HG02973 (cell line): ENCODE results near the gene ANO4.
"Not testable (repeated sequence)": the region's sequence is repeated elsewhere in the genome, so short reads cannot be mapped to it uniquely, and the experiment has no call there.

ENCODE experiments used
- ATAC-seq: cut with Tn5 transposase; IDR thresholded peaks from one replicate; pipeline ENCODE4 v1.9.1; 2021; ENCODE audit warnings: moderate library complexity; ENCODE audit not compliant: unreplicated experiment

Gene ANO4

DNA sequence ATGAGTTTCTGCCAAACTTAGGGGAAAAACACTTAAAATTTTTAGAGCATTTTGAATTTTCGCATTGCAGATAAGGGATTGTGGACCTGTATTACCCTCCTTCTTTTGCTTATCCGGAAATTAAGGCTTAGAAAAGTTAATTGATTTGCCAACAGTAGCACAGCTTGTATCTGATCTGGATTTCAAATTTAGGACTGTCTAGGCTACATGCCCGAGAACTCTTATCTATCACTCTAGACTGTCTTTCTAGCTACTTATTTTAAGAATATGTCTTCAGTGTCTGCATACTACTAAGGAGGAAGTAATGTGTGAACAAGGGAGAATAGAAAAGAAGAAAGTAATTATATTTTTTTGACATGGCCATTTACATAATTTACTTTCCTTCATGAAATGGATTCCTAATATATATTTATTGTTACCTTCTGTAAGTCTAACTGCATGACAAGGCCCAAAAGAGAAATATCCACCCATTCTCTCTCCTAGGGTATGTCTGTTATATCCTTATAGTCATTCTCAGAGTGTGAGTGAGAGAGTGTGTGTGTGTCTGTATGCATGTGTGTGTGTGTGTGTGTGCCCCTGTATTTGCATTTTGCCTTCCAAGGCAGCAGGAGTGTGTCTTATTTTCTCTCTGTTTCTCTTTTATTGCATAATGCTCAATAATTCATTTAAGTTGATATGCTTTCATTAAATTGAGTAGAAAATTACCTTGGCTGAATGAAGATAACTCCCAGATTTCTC is 283.4 kb downstream of the ANO4 start:
- no peak for ATAC-seq

DNA sequence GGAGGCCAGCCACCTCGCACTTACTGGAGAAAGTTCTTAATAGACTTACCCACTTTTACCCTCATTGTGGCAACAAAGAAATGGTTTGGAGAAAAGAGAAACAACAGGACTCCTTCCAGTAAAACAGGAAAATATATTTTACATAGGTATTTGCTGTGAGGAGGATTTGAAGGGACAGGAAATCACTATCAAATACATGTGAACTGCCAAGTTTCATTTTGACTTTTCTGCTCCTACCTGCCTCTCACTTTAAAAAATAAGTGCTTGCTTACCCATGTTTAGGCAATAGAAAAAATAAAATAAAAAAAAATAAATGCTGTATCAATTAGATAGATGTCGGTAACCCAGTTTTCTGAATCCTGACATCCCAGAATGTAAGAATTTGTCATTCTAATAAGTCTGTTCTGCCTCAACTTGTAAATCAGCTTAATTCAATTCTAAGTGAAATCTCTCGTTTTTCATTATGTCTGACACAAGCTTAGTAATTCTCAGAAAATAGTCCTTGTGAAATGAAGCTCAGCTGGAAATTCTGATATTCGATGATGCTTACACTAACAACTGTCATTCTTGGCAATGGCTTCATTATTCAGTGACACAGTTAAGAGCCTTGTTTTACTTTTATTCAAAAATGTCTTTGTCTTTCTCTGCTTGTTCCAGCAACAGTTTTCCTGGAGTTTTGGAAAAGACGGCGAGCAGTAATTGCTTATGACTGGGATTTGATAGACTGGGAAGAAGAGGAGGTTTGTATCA is 284.1 kb downstream of the ANO4 start:
- ATAC-seq, result no peak

DNA sequence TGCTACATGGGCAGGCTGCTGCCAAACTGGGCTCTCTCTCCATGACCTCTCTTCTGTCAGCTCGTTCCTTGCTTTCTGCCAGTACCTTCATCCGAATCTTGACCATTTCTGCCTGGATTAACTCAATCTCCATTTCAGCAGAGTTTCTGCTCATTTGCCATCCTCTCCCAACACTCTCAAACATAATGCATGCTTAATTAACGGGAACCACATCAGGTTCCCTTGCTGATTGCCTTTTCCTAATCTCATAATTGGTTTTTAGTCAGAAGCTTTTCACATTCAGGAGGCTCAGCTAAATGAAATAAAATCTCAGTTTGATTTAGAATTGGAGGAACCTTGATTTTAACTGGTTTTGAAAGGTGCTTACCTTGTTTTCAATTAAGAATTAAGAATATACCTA is 288.1 kb downstream of the ANO4 start:
- no peak for ATAC-seq

DNA sequence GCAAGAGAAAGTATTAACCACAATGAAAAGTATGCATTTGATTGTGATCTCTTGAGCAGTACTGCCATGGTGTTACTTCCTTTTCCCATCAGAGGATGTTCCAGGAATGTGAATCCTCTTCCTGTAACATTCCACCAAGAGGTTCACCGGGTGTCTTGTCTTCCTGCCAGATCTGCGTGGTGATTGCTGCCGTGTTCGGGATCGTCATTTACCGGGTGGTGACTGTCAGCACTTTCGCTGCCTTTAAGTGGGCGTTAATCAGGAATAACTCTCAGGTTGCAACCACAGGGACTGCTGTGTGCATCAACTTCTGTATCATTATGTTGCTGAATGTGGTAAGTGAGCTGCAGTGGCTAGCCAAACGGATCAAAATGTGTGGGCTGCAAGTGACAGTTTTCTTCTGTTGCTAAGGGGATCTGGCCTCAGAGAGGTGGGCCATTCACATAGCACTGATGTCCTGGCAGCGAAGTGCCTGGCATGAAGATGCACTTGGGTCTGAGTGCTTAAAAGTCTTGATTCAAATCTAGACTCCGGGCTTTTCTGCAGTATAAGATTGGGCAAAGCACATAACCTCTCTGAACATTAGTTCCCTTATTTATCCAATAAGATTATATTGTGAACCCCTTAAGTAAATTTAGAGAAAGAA is 292.0 kb downstream of the ANO4 start:
- no peak for ATAC-seq

DNA sequence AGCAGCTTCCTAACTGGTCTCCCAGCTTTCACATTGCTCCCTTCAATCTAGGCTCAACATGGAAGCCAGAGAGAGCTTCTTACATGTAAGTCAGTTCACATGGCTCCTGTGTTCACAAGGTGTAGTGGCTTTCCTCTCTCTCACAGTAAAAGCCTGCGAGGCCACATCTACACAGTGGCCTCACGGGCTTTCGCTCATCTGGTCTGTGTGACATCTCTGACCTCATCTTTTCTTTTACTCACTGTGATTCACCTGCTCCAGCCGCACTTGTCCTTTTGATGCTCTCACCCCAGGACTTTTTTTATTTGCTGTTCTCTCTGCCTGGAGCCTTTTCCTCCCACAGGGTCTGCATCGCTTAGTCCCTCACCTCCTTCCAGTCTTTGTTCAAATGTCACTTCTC is 293.3 kb downstream of the ANO4 start:
- ATAC-seq, result no peak

DNA sequence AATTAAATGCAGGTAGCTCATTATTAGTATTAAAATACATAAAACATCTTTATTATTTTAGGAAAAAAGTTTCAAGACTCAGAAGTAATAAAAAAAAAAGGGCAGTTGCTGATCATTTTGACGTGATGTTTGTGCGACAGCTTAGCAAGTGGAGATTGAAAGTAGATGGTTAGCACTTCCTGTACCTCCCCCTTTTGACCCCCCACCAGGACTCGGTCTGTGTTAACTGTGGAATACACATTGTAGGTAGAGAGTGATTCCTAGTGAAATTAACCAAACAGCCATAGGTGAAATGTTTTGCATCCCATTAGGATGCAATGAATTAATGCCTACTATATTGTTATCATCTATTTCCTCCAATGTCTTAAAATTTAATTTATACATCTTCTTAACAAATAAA is 294.7 kb downstream of the ANO4 start:
- ATAC-seq, result no peak

DNA sequence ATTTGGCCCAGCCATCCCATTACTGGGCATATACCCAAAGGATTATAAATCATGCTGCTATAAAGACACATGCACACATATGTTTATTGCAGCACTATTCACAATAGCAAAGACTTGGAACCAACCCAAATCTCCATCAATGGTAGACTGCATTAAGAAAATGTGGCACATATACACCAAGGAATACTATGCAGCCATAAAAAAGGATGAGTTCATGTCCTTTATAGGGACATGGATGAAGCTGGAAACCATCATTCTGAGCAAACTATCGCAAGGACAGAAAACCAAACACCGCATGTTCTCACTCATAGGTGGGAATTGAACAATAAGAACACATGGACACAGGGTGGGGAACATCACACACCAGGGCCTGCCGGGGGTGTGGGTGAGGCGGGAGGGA is 295.6 kb downstream of the ANO4 start:
- not testable (repeated sequence) for ATAC-seq

DNA sequence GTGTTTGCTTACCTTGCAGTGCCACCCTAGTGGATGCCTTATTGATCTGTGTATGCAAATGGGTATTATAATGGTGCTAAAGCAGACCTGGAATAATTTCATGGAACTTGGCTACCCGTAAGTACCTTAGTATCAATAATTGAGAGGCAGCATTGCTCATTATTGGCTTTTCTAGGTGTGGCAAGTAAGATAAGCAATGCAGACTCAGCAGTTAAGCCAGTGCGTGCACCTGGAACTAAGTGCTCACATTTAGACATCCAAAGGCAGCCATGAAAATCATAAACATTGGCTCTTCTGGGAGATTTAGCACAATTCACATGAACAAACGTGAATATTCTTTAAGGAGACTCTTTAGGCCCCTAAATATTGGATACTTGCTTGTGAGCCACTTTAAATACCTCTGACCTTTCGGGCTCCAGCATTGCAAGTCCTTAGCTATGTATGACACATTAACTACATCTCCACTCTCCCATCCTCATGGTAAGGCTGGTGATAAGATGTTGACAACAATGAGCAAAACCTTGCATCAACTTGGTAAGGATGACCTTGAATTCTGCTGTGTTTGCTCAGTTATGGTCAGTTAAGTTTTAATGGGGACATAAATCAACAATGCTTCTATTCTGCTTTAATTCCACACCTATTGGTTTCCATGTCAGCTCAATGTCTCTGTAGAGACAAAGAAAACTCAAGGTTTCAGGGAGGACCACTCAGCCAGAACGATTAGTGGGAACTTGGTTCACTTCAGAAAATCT is 303.4 kb downstream of the ANO4 start:
- ATAC-seq, result no peak

DNA sequence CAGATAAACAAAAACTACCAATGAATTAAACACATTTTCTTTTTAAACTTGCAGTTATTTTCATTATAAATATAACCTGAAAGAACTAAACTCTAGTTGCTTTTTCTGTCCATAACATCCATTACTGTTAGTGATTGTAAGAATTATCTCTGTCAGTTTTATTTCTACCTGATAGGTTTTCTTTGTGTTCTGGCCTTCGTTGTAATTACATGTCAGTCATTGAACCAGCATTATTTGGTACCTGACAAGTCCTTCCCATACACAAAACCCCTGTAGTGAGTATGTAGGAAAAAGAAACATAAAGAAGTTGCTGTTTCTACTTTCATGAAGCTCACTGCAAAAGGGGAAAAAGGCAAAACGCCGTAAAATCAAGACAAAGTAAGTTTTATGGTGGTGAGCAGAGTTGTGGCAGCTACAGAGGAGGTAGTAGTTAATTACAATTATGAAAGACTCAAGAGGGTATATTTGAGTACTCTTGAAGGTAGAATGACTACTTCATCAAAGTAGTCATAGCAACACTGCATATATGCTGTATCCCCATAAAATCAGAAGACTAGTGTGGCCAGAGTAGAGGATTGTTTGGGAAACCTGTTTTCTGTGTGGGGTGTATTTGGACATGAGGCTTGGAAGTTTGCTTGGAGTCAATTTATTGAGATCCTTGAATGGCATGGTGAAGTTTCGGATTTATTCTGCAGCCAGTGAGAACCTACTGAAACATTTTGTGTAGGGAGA is 312.6 kb downstream of the ANO4 start:
- no peak for ATAC-seq

DNA sequence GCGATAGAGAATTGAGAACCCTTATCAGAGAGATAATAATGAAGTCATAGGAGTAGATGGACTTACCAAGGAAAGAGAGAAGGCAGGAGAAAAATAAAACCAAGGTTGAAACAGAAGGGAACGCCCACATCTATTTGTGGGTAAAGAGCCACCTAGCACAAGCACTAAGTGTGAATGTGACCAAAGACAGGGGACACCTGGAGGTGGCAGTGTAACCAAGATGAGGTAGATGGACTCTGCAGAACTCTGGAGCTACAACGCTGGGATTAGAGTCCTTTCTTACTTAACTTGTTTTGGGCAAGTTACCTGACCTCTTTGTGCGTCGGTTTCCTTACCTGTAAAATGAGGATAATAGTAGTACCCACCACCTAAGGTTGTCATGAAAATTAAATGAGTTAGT is 313.6 kb downstream of the ANO4 start:
- ATAC-seq, result no peak

DNA sequence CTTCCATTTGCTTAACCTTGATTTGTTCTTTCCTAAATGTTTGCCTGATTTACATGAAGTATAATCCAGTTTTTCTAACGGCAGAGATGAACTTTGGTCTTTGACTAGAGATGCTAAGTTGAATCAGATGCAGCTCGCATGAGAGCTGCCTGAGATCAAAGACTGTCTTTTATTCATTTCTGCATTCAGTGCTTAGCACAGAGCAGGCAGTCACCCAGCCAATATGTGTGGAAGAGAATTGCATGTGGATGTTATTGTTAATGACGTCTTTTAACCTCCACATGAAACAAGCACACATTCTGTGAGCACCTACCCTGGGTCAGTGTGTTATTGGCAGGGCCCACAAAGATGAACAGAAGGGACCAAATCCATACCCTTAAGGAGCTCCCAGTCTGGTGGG is 316.3 kb downstream of the ANO4 start:
- no peak for ATAC-seq

DNA sequence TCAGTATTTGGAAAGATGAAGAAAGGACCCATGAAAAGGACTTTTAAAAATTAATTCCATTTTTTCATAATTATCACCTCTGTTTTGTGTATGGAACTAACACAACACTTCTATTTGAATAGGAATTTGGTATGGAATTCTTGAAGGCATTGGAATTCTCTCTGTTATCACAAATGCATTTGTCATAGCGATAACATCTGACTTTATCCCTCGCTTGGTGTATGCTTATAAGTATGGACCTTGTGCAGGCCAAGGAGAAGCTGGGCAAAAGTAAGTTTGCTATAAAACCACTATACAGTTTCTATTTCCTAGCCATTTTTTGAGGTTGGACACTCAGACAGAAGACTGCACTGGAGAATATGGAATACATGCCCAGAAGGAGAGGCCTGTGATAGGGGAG is 316.9 kb downstream of the ANO4 start:
- no peak for ATAC-seq

DNA sequence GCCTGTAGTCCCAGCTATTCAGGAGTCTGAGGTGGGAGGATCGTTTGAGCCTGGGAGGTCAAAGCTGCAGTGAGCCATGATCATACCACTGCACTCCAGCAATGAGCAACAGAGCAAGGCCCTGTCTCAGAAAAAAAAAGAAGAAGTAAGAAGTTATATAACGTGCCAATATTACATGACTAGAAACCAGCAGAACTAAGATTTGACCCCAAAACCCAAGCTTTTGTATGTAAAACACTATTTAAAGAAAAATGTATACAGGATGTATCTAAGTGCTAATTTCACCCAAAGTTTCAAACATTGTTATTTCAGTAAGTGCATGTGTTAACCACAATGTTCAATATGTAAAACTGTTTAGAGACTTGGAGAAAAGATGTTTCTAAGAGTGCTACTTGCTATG is 320.8 kb downstream of the ANO4 start:
- peak; percentile 46 for ATAC-seq

DNA sequence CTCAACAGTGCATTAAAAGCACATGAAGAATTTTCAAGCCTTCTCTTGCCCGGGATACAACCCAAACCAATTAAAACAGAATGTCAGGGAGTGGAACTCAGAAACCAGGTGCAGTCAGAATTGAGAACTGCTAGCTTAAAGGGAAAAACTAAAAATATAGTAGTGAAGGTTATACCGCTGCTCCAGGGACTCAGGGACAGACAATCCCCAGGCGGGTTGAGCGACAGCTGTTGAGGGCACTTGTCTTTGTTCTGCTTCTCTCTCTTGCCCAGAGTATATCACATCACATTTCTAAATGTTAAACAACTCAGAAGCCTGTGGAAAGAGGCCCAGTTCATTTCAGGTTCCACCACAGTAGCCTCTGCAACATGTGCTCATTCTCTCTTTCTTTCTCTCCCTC is 322.3 kb downstream of the ANO4 start:
- ATAC-seq, result no peak

DNA sequence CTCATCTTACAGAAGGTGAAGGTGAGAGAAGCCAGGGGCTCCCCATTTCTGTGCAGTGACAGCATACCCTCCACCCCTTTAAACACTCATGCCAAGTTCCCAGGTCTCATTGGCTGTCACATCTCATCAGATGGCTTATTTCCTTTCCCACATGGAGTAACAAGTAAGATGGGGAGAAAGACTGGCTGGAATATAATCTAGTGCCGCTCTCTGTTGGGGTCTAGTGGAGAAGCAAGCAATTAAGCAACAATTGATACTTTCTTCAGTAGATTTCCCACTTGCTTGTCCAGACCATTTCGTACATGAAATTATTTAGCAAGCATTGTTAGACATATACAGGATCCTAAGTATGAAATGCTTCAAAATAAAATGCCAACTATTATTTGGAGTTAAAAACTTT is 323.3 kb downstream of the ANO4 start:
- ATAC-seq, result no peak

DNA sequence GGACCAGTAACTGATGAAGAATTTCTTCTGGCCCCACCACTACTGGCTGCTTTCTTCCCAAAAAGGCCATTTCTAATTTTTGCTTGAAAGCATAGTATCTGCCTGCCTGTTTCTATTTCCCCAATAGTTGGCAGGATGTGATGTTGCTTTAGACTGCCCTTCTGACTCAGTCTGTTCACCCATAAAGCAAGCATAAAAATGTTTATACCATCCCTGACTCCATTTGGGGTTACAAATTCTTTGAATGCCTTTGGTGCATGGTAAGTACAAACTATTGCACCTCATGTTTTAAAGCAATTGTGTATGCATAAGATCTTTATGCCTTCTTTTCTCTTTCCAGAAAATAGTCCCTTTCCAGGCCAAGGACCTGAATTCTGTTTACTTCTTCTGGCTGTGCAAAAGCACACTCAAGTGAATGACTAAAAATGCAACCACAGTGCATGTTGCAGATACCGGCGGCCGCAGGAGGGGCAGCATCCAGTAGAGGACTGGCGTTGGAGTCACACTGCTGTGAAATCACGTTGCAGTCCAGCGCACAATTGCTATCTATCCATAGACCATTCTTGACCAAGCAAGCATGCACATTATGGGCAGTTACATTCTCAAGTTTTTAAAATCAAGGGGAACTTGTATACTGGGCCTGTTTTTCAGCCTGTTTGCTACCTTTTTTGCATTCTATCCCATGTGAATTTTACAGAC is 333.1 kb downstream of the ANO4 start:
- ATAC-seq, result no peak

DNA sequence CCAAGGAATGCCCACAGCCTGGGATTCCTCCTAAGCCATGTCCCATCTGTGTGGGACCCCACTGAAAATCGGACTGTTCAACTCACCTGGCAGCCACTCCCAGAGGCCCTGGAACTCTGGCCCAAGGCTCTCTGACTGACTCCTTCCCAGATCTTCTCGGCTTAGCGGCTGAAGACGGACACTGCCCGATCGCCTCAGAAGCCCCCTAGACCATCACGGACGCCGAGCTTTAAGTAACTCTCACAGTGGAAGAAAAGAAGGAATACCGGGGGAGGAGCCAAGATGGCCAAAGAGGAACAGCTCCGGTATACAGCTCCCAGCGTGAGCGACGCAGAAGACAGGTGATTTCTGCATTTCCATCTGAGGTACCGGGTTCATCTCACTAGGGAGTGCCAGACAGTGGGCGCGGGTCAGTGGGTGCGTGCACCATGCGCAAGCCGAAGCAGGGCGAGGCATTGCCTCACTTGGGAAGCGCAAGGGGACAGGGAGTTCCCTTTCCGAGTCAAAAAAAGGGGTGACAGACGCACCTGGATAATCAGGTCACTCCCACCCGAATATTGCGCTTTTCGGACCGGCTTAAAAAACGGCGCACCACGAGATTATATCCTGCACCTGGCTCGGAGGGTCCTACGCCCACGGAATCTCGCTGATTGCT is 351.3 kb downstream of the ANO4 start:
- ATAC-seq, result not testable (repeated sequence)

DNA sequence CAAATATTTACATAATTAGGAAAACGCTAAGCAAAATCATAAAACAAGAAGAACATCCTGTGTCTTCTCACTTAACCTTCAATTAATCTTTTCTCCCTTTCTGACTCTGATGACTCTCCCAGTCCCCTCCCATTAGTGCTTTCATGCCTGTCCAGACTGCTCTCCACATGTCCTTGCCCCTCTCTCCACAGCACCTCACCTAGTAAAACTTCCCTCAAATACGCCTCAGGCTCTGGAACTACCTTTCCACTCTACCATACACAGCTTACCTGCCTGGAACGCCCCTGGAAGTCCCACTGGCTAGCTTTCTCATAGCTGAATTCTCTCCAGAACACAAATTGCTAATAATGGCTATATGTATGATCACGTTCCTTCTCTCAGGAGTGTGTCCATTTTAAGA is 370.7 kb downstream of the ANO4 start:
- ATAC-seq, result no peak

DNA sequence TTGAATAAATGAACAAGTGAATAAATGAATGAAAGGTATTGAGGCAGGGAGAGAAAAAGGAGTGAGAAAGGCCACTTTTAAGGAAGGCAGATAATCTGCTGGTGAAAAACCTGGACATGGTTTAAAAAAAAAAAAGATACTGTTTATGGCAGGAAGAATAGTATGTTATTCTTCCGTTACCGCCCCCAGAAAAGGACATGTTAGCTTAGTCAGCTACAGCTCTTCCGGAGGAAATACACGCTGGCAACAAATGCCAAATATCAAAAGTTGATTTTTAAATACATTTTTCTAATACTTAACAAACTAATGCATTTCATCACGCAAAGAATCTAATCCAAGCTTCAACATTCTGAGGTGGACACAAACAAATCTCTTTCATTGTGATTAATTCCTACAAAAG is 372.3 kb downstream of the ANO4 start:
- no peak for ATAC-seq

DNA sequence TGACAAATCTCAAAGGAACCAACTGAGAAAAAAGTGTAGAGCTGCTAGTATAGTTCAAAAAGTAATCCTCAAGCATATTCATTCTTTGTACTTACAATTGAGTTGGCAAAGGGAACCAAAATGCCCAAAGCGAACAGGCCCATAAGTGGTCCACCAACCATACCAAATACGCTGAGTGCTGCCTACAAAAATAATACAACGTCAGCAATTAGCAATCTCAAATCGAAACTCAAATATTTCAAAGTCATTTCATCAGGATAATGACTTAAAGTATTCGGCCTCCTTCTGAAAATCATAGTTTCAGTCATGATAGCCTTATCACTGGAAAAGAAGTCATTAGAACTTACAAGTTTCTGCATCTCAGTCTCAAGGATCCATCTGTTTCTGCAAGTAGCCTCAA is 373.4 kb downstream of the ANO4 start:
- ATAC-seq, result no peak
